Measurements from ENCODE around the gene FAM3B.

The FAM3B gene

GRCh38 chr21:41365377-41366107 lies 48.9 kb downstream of the FAM3B start:
- no peak overlapping the region for H3K9ac ChIP-seq (ENCODE audit: low read length)
- H3K9me2 ChIP-seq (ENCODE audit: low read depth, low read length): no peaks in the 10 kb centered on the region
- no peak overlapping the region for H3K4me2 ChIP-seq (ENCODE audit: low read length)
- no peaks in the 10 kb centered on the region for H3K9me3 ChIP-seq (ENCODE audit: low read length)
- no peak overlapping the region for H2AFZ ChIP-seq (ENCODE audit: low read length)
- H3K36me3 ChIP-seq (ENCODE audit: insufficient read depth, low read length): no peaks in the 10 kb centered on the region
- H3K4me1 ChIP-seq (ENCODE audit: insufficient read depth, low read length, severe bottlenecking): peaks cover 54% of the 10 kb centered on the region
- no peaks in the 10 kb centered on the region for H4K20me1 ChIP-seq (ENCODE audit: insufficient read depth, low read length)
- H3K27ac ChIP-seq (ENCODE audit: low read depth, low read length, poor library complexity, severe bottlenecking): no peak overlapping the region
- no peak for TF ChIP-seq EZH2 (IDR thresholded peaks at IDR 0.05; ENCODE audit: borderline replicate concordance, low read length)
- H3K79me2 ChIP-seq (ENCODE audit: insufficient read depth, low read length): peaks cover 2% of the 10 kb centered on the region
- H3K4me3 ChIP-seq (ENCODE audit: low read depth, low read length, poor library complexity, severe bottlenecking): no peak overlapping the region
- H3K27me3 ChIP-seq (ENCODE audit: insufficient read depth, low read length): no peaks in the 10 kb centered on the region
- no peaks in the 10 kb centered on the region for H3F3A ChIP-seq (ENCODE audit: insufficient read depth, low read length)

GRCh38 chr21:41366522-41367151 lies 50.0 kb downstream of the FAM3B start:
- H3K9me3 ChIP-seq (ENCODE audit: low read length): no peaks in the 10 kb centered on the region
- no peaks in the 10 kb centered on the region for H3F3A ChIP-seq (ENCODE audit: insufficient read depth, low read length)
- H2AFZ ChIP-seq (ENCODE audit: low read length): no peak overlapping the region
- peaks cover 52% of the 10 kb centered on the region for H3K4me1 ChIP-seq (ENCODE audit: insufficient read depth, low read length, severe bottlenecking)
- H3K4me2 ChIP-seq (ENCODE audit: low read length): peak overlapping the region; percentile 87
- no peaks in the 10 kb centered on the region for H3K36me3 ChIP-seq (ENCODE audit: insufficient read depth, low read length)
- peak overlapping the region; percentile 87 for H3K9ac ChIP-seq (ENCODE audit: low read length)
- peak overlapping the region; percentile 81 for H3K4me3 ChIP-seq (ENCODE audit: low read depth, low read length, poor library complexity, severe bottlenecking)
- no peaks in the 10 kb centered on the region for H3K9me2 ChIP-seq (ENCODE audit: low read depth, low read length)
- TF ChIP-seq EZH2 (IDR thresholded peaks at IDR 0.05; ENCODE audit: borderline replicate concordance, low read length) (no peak), CTCF (IDR thresholded peaks at IDR 0.05; ENCODE audit: low read length) (no peak)
- peaks cover 13% of the 10 kb centered on the region for H3K79me2 ChIP-seq (ENCODE audit: insufficient read depth, low read length)
- H3K27ac ChIP-seq (ENCODE audit: low read depth, low read length, poor library complexity, severe bottlenecking): peak overlapping the region; percentile 97
- H4K20me1 ChIP-seq (ENCODE audit: insufficient read depth, low read length): no peaks in the 10 kb centered on the region
- no peaks in the 10 kb centered on the region for H3K27me3 ChIP-seq (ENCODE audit: insufficient read depth, low read length)

- TF ChIP-seq CTCF (IDR thresholded peaks at IDR 0.05; ENCODE audit: low read length) (no peak), EZH2 (IDR thresholded peaks at IDR 0.05; ENCODE audit: borderline replicate concordance, low read length) (no peak)
- H4K20me1 ChIP-seq (ENCODE audit: insufficient read depth, low read length): no peaks in the 10 kb centered on the region
- no peaks in the 10 kb centered on the region for H3K27me3 ChIP-seq (ENCODE audit: insufficient read depth, low read length)
- H3K9me2 ChIP-seq (ENCODE audit: low read depth, low read length): no peaks in the 10 kb centered on the region
- no peaks in the 10 kb centered on the region for H3K36me3 ChIP-seq (ENCODE audit: insufficient read depth, low read length)
- H3K27ac ChIP-seq (ENCODE audit: low read depth, low read length, poor library complexity, severe bottlenecking): peak overlapping the region; percentile 97
- peak overlapping the region; percentile 81 for H3K4me3 ChIP-seq (ENCODE audit: low read depth, low read length, poor library complexity, severe bottlenecking)
- peaks cover 50% of the 10 kb centered on the region for H3K4me1 ChIP-seq (ENCODE audit: insufficient read depth, low read length, severe bottlenecking)
- H3K79me2 ChIP-seq (ENCODE audit: insufficient read depth, low read length): peaks cover 21% of the 10 kb centered on the region
- H3F3A ChIP-seq (ENCODE audit: insufficient read depth, low read length): no peaks in the 10 kb centered on the region
- peak overlapping the region; percentile 87 for H3K9ac ChIP-seq (ENCODE audit: low read length)
- no peak overlapping the region for H2AFZ ChIP-seq (ENCODE audit: low read length)
- H3K9me3 ChIP-seq (ENCODE audit: low read length): no peaks in the 10 kb centered on the region
- peak overlapping the region; percentile 87 for H3K4me2 ChIP-seq (ENCODE audit: low read length)
Measured at GRCh38 chr21:41367301-41367944, 50.8 kb downstream of the FAM3B start.

All from OCI-LY1 (cell line).